HG03575 (cell line): ENCODE data around the gene CDKN3.
"Not testable (repeated sequence)": the region's sequence is repeated elsewhere in the genome, so short reads cannot be mapped to it uniquely, and the experiment has no call there.

Experiments
- ATAC-seq: cut with Tn5 transposase; IDR thresholded peaks from one replicate; pipeline ENCODE4 v1.9.1; 2021; ENCODE audit not compliant: unreplicated experiment, insufficient number of reproducible peaks, low FRiP score; ENCODE audit errors: extremely low read depth

CDKN3 gene

DNA sequence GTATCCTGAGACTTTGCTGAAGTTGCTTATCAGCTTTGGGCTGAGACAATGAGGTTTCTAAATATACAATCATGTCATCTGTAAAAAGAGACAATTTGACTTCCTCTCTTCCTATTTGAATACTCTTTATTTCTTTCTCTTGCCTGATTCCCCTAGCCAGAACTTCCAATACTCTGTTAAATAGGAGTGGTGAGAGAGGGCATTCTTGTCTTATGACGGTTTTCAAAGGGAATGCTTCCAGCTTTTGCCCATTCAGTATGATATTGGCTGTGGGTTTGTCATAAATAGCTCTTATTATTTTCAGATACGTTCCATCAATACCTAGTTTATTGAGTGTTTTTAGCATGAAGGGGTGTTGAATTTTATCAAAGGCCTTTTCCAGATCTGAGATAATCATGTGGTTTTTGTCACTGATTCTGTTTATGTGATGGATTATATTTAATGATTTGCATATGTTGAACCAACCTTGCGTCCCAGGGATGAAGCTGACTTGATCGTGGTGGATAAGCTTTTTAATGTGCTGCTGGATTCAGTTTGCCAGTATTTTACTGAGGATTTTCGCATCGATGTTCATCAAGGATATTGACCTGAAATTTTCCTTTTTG is 6.7 kb downstream of the CDKN3 start:
- ATAC-seq, result not testable (repeated sequence)

DNA sequence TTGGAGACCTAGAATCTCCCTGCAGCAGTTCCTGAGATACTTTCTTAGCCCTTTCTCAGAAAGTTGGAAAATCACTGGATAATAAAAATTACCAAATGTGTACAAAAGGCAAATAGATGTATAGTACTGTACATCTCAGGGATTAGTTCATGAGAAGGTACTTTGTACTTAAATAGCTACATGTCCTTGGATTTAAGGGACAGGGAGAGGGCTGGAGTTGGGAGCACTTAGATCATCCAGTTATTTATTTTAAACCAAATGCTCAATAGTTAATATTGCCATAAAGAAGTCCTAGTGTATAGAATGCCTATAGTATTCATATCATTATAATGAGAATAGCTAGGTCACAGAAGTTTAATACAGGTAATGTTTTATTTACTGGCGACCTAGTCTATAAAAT is 13.4 kb downstream of the CDKN3 start:
- ATAC-seq, result no peak

DNA sequence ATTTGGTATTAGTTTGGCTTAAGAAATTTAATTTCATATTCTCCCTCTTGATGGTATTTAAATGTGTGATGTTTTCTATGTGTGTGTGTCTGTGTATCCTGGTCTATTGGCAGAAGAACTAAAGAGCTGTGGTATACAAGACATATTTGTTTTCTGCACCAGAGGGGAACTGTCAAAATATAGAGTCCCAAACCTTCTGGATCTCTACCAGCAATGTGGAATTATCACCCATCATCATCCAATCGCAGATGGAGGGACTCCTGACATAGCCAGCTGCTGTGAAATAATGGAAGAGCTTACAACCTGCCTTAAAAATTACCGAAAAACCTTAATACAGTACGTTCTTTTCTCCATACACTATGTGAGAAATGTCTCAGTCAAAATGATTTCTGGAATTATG is 14.6 kb downstream of the CDKN3 start:
- ATAC-seq, result no peak

DNA sequence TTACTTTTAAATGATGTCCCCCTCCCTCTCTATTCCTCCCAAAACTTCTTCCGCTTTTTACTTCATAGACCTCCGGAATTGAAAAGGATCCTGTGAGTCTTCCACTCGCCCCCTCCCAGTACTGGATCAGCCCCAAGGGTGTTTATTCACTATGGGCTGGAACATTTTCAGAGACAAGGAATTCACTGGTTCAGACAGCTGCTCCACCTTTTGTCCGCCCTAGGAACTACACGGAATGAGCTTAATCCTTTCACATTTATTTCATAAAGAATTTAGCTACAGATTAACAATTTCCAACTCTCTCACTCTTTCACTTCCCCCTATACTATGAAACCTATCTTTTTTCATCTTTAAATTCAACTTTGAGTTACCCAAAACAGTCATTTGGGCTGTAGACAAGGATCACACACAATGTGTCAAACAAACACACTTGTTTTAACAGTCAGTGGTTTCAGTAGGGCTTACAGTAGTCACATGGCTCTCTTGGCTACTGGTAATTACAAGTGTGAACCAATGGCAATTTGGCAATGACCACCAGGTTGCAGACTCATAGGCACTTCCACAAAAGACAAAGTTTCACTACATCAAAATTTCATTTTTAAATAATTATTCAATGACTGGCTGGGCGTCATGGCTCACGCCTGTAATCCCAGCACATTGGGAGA is 23.8 kb downstream of the CDKN3 start:
- no peak for ATAC-seq

- ATAC-seq, result no peak
These were observed 27.2 kb downstream of the CDKN3 start for GRCh38 chr14:54423991-54424390.

DNA sequence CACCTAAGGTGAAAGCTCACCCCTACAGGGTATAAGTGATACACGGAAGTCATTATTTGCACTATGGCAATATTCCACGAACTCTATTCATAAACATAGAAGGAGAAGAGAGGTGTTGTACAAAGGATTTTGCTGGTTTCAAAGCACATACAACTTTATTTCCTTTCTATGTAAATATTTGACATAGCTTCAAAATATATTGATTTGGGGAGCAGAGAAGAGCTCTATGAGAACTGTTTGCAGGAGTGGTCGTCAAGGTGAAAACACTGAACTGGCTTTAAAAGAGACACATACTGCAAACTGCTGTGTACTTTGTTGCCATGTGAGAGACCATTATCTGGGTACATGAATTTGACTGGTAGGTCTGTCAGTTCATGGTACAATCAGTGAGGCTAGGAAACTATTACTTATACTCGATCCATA is 27.7 kb downstream of the CDKN3 start:
- no peak for ATAC-seq

- no peak for ATAC-seq
These were observed 28.3 kb downstream of the CDKN3 start for GRCh38 chr14:54425068-54425467.

GRCh38 chr14:54425537-54426274 is 28.9 kb downstream of the CDKN3 start:
- ATAC-seq, result no peak

DNA sequence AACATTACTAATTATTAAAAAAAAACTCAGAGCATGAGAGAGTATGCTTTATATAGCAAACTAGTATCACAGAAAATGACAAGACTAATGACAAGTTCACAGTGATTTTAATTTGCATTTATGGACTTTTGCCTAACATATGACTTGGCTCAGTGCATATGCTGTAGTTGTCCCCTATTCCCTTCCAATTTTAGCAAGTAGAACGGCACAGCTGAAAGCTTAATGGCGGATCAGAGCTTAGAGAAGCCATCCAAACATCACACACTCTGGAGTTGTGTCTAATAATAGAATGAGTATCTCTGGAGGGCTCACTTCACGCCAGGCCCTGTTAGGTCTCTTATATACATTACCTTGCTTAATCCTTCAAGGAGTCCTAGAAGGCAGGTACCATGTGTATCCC is 31.1 kb downstream of the CDKN3 start:
- no peak for ATAC-seq

DNA sequence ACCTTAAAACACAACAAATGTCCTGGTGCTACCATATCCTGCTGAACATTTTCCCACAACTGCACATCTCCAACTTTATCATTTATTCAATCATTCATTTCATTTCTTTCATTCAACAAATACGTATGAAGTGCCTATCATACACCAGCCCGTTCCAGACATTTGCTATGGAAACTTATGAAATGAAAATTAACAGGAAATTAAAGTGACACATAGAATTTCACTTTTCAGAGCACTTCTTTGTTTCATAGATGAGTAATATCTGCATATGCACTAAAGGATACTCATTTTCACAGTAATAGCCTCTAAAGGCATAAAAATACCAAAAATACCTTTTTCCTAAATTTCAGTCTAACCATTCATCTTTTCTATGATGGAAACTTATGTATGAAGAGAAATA is 31.7 kb downstream of the CDKN3 start:
- ATAC-seq, result no peak

GRCh38 chr14:54435500-54435981 is 38.7 kb downstream of the CDKN3 start:
- ATAC-seq, result no peak

DNA sequence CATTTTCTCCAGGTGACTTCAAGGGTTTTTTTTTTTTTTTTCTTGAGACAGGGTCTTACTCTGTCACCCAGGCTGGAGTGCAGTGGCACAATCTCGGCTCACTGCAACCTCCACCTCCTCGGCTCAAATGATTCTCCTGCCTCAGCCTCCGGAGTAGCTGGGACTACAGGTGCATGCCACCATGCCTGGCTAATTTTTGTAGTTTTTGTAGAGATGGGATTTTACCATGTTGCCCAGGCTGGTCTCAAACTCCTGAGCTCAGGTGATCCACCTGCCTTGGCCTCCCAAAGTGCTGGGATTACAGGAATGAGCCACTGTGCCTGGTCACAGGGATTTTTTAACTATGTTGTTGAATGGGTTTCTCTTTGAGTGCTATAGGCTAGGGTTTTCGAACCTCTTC is 41.1 kb downstream of the CDKN3 start:
- ATAC-seq, result not testable (repeated sequence)

GRCh38 chr14:54438703-54439102 is 41.9 kb downstream of the CDKN3 start:
- ATAC-seq, result no peak

- ATAC-seq, result no peak
These were observed 43.2 kb downstream of the CDKN3 start for GRCh38 chr14:54440037-54440436.

DNA sequence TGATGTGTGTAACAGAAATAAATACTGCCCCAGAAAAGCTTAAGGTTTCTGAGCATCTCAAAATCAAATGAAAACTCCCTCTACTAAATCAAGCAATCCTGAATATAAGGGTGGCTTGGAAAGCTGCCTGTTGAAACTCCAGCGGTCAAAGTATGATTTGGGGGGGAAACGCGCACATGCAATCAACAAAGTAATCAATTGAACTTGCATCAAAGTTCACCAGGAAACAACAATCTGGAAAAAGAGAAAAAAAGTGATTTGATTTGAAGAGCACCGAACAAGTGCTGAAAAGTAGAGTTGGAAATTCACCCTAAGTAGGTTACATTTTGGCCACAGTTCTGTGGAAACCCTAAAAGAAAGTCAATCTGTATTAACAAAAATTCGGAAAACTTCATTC is 43.7 kb downstream of the CDKN3 start:
- ATAC-seq, result no peak

- ATAC-seq, result peak; percentile 49
These were observed 44.4 kb downstream of the CDKN3 start, which contains the start of gene CNIH1 for GRCh38 chr14:54440873-54441868. CNIH1 (minus strand) TSS chr14:54441374; CDS start chr14:54441327, 47 bp downstream.

- ATAC-seq, result not testable (repeated sequence)
These were observed 46.2 kb downstream of the CDKN3 start for GRCh38 chr14:54442961-54443360.

- no peak for ATAC-seq
These were observed 47.2 kb downstream of the CDKN3 start for GRCh38 chr14:54443981-54444380.

GRCh38 chr14:54444681-54445080 is 47.9 kb downstream of the CDKN3 start:
- ATAC-seq, result no peak
